Measurements from ENCODE around the gene TMEM123. TPM values are rescaled to one million over a fixed set of nuclear protein-coding genes. Genes with fewer than 3 reads are reported as not detected.

Gene TMEM123
- total and polyA plus RNA-seq, 10 of the 15 experiments (the other 5 are each of a cell fraction or from before 2014, with no cell fraction given): 35.1 to 667 (median 123) TPM

DNA sequence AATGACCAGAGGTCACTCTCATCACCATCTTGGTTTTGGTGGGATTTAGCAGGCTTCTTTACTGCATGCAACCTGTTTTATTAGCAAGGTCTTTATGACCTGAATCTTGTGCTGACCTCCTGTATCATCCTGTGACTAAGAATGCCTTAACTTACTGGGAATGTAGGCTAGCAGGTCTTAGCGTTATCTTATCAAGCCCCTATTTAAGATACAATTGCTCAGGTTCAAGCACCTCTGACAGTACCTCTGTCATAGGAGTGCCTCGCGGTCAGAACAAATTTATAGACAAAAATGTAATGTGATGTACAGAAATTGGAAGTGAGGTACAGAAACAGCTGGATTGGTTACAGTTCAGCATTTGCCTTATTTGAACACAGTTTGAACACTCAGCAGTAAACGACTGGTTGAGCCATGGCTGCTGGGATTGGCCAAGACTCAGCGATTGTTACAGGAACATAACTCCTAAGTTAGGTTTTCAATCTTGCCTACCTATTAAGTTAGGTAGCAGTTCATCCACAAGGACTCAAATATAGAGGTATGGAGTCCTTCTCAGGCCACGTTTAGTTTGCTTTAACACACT, 16.1 kb upstream of the TMEM123 start:
- Histone ChIP-seq H3K36me3 (ENCODE audit: control insufficient read depth in 2 of 2, insufficient read depth in 2 of 2, low read length in 1 of 2) (no peaks in the 10 kb centered on the region), H3K79me2 (ENCODE audit: control insufficient read depth, insufficient read depth, low read length) (no peaks in the 10 kb centered on the region), H3K4me3 (no peak overlapping the region), H4K20me1 (ENCODE audit: control insufficient read depth, insufficient read depth) (no peaks in the 10 kb centered on the region), H3K4me2 (ENCODE audit: control insufficient read depth, insufficient read depth) (no peak overlapping the region), H3K9me3 (replicated peaks; ENCODE audit: control insufficient read depth, insufficient read depth, low read length) (no peaks in the 10 kb centered on the region), H3K27ac (ENCODE audit: control insufficient read depth, insufficient read depth) (no peak overlapping the region), H2AFZ (ENCODE audit: control insufficient read depth, low read depth, low read length) (no peak overlapping the region), H3K9ac (ENCODE audit: control insufficient read depth, insufficient read depth, low read length) (no peak overlapping the region), H3K4me1 (ENCODE audit: control insufficient read depth, insufficient read depth, low read length) (peaks cover 8% of the 10 kb centered on the region), H3K27me3 (replicated peaks in 1 of 2; ENCODE audit: control insufficient read depth in 2 of 2, insufficient read depth in 2 of 2, low read length in 1 of 2) (no peaks in the 10 kb centered on the region)
- ATAC-seq (no peak), FAIRE-seq (peak; percentile 35), DNase-seq (ENCODE audit: low read depth, low spot score) (no peak)
- intact Hi-C loops (cut with micrococcal nuclease; ENCODE audit: unreplicated experiment): no loop called here
- ChIA-PET CTCF (no interaction called here), POLR2A (no interaction called here), RAD21 (ENCODE audit: unreplicated experiment) (no interaction called here), SMC1A (ENCODE audit: uncharacterized antibody, unreplicated experiment) (no interaction called here)
- no peak for TF ChIP-seq SPI1 (IDR thresholded peaks at IDR 0.05; ENCODE audit: borderline replicate concordance, insufficient read depth, low read depth, low read length)
- TF ChIP-seq, protein P1, sequence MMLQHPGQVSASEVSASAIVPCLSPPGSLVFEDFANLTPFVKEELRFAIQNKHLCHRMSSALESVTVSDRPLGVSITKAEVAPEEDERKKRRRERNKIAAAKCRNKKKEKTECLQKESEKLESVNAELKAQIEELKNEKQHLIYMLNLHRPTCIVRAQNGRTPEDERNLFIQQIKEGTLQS (IDR thresholded peaks at IDR 0.05; ENCODE audit: borderline replicate concordance, extremely low read depth, low read depth, low read length): no peak
- TF ChIP-seq SMAD1 (IDR thresholded peaks at IDR 0.05; ENCODE audit: low read depth, partially characterized antibody): no peak
- TF ChIP-seq CEBPB (IDR thresholded peaks at IDR 0.05; ENCODE audit: borderline replicate concordance in 1 of 2, low read depth in 2 of 2, low read length in 2 of 2): no peak
- 84% methylated on average over 6 of the region's 6 CpGs for WGBS (ENCODE audit: insufficient coverage, insufficient replicate concordance, low lambda C conversion rate, missing lambda C conversion rate)
- no TSS peak for BruUV-seq (replicated peaks)
- in situ Hi-C loops (cut with MboI): no loop called here

DNA sequence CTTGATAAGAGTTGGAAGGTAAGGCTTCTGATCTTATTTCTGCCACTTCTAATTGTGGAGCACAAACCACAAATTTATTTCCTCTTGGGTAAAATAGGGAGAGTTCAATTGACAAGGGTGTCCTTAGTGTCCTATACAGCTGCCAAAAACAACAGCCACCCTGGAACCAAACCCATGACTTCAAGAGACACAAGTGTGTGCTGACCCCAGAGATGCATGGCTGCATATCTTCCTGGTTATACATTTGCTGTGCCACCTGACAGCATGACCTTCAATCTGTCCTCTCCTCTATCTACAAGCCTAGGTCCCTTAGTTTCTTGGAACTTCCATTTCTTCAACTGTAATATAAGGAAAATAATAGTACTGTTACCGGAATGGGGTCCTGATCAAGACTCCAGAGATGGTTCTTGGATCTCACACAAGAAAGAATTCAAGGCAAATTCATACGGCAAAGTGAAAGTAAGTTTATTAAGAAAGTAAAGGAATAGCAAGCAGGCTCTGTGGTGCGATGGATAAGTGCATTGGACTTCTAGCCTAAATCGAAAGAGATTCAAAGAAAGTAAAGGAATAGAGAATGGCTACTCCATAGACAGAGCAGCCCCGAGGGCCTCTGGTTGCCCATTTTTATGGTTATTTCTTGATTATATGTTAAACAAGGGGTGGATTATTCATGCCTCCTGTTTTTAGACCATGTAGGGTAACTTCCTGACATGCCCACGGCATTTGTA, 15.5 kb upstream of the TMEM123 start:
- Histone ChIP-seq H3K4me3 (no peak overlapping the region), H2AFZ (ENCODE audit: control insufficient read depth, low read depth, low read length) (no peak overlapping the region), H3K27ac (ENCODE audit: control insufficient read depth, insufficient read depth) (no peak overlapping the region), H3K9me3 (replicated peaks; ENCODE audit: control insufficient read depth, insufficient read depth, low read length) (no peaks in the 10 kb centered on the region), H3K9ac (ENCODE audit: control insufficient read depth, insufficient read depth, low read length) (no peak overlapping the region), H4K20me1 (ENCODE audit: control insufficient read depth, insufficient read depth) (no peaks in the 10 kb centered on the region), H3K79me2 (ENCODE audit: control insufficient read depth, insufficient read depth, low read length) (no peaks in the 10 kb centered on the region), H3K36me3 (ENCODE audit: control insufficient read depth in 2 of 2, insufficient read depth in 2 of 2, low read length in 1 of 2) (no peaks in the 10 kb centered on the region), H3K4me2 (ENCODE audit: control insufficient read depth, insufficient read depth) (no peak overlapping the region), H3K27me3 (replicated peaks in 1 of 2; ENCODE audit: control insufficient read depth in 2 of 2, insufficient read depth in 2 of 2, low read length in 1 of 2) (no peaks in the 10 kb centered on the region), H3K4me1 (ENCODE audit: control insufficient read depth, insufficient read depth, low read length) (peaks cover 6% of the 10 kb centered on the region; the same call in 1 of the 2 replicates)
- ChIA-PET POLR2A (interaction anchor here (1.7 kb wide), 1 partner anchor 8 kb away, joined by 9 read pairs; no protein-coding TSS in a partner anchor), SMC1A (ENCODE audit: uncharacterized antibody, unreplicated experiment) (interaction anchor here (0.6 to 2.9 kb wide), 5 partner anchors 9 to 178 kb away, joined by 3 to 20 read pairs (median 4); no protein-coding TSS in a partner anchor), CTCF (interaction anchor here (1.1 to 1.6 kb wide), 4 partner anchors 10 to 180 kb away, joined by 3 read pairs; no protein-coding TSS in a partner anchor), RAD21 (ENCODE audit: unreplicated experiment) (interaction anchor here (1.1 to 1.3 kb wide), 2 partner anchors 28 to 78 kb away, joined by 3 read pairs; no protein-coding TSS in a partner anchor)
- in situ Hi-C loops (cut with MboI) (no loop called here), intact Hi-C loops (cut with micrococcal nuclease; ENCODE audit: unreplicated experiment) (no loop called here)
- no peak for DNase-seq (ENCODE audit: low read depth, low spot score)
- BruUV-seq (replicated peaks): no TSS peak
- 54% methylated on average over 6 of the region's 6 CpGs for WGBS (ENCODE audit: insufficient coverage, insufficient replicate concordance, low lambda C conversion rate, missing lambda C conversion rate)
- no peak for FAIRE-seq
- no peak for ATAC-seq
- TF ChIP-seq SKIL (IDR thresholded peaks at IDR 0.05; ENCODE audit: low read depth, poor library complexity, severe bottlenecking) (no peak), ZZZ3 (IDR thresholded peaks at IDR 0.05; ENCODE audit: control insufficient read depth, insufficient read length, low read depth) (no peak), NFIC (IDR thresholded peaks at IDR 0.05; ENCODE audit: low read depth, low read length) (no peak), HDAC2 (IDR thresholded peaks at IDR 0.05) (no peak), NBN (IDR thresholded peaks at IDR 0.05) (no peak), RCOR1 (conservative IDR thresholded peaks at IDR 0.05; ENCODE audit: low read depth, low read length) (no peak), ESRRA (IDR thresholded peaks at IDR 0.05; ENCODE audit: low read length) (no peak), CREB1 (IDR thresholded peaks at IDR 0.05; ENCODE audit: low read depth) (no peak)
- TF ChIP-seq, protein P2, sequence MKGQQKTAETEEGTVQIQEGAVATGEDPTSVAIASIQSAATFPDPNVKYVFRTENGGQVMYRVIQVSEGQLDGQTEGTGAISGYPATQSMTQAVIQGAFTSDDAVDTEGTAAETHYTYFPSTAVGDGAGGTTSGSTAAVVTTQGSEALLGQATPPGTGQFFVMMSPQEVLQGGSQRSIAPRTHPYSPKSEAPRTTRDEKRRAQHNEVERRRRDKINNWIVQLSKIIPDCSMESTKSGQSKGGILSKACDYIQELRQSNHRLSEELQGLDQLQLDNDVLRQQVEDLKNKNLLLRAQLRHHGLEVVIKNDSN (IDR thresholded peaks at IDR 0.05; ENCODE audit: borderline replicate concordance, extremely low read length, insufficient read depth, low read depth, low read length): no peak

All from GM12878 (cell line).